Measurements from ENCODE around the gene GCAT.

DNA sequence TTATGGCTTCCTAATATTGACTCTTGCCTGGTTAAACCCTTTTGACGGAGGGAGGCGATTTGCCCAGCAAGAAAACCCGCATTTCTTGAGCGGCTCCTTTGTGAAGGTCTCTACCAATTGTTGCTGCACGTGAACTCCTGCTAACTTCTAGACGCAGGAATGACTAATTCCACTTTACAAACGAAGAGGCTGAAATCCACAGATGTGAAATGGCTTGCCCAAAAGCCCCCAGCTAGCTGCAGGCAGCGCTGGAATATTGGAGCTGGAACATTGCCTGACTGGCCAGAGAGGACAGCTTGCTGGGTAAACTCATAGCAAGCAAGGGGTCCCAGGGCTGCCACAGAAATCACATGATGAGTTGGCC, 542 bp downstream of the GCAT start:
- no peak for TF ChIP-seq EP300 (IDR thresholded peaks at IDR 0.05)
- TF ChIP-seq, protein P1, sequence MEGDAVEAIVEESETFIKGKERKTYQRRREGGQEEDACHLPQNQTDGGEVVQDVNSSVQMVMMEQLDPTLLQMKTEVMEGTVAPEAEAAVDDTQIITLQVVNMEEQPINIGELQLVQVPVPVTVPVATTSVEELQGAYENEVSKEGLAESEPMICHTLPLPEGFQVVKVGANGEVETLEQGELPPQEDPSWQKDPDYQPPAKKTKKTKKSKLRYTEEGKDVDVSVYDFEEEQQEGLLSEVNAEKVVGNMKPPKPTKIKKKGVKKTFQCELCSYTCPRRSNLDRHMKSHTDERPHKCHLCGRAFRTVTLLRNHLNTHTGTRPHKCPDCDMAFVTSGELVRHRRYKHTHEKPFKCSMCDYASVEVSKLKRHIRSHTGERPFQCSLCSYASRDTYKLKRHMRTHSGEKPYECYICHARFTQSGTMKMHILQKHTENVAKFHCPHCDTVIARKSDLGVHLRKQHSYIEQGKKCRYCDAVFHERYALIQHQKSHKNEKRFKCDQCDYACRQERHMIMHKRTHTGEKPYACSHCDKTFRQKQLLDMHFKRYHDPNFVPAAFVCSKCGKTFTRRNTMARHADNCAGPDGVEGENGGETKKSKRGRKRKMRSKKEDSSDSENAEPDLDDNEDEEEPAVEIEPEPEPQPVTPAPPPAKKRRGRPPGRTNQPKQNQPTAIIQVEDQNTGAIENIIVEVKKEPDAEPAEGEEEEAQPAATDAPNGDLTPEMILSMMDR (IDR thresholded peaks at IDR 0.05): no peak
- TF ChIP-seq POLR2A (IDR thresholded peaks at IDR 0.05): no peak
- TF ChIP-seq POLR2AphosphoS5 (IDR thresholded peaks at IDR 0.05): no peak
